SU-DHL-6 (cell line): Measurements from ENCODE around the gene MIOX.

Experiments used
- EZH2phosphoT487 ChIP-seq: fragments of 200-600 bp; sonication (generic), shearing (Covaris generic); conservative IDR thresholded peaks from 2 replicates; pipeline ENCODE4 v1.6.1; 2018; ENCODE audit warnings: mild to moderate bottlenecking, antibody characterized with exemption, low read length, moderate library complexity, mixed read lengths
- TF ChIP-seq, protein P1 (sequence below): fragments of 200-600 bp; sonication (generic); IDR thresholded peaks from one replicate; pipeline ENCODE4 v1.5.1; 2017; ENCODE audit warnings: antibody characterized with exemption, mild to moderate bottlenecking, low read length, moderate library complexity; ENCODE audit not compliant: insufficient read depth, poor library complexity, severe bottlenecking

DNA sequence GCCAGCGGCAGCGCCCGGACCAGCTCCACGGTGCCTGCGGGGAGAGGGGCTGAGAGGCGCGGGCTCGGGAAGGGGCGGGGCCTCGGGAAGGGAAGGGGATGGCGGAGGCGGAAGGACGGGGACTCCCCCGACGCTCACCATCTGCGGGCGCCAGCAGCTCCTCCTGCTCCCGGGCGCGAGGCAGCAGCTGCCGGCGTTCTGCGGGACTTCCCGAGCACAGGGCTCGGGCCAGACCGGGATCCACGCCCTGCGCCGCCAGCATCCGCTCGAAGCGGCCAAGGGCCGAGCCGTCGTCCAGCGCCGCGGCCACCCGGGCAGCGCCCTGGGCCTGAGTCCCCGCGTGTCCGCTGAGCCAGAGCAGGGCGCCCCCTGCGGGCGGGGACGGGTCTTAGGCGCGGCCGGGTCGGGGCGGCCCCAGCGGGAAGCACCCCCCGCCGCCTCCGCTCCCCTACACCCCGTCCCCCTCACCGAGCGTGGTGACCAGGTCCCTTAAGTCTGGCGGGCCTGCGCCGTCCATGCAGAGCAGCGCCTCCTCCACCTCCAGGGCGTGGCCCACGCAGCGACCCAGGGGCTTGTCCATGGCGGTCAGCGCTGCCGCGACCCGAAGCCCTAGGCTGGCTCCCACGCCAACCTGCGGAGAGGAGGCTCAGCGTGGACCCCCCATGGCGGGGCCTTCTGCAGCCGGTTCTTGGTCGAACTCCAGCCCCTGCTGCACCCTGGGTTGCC lies 39.6 kb downstream of the MIOX start:
- TF ChIP-seq, protein P1, sequence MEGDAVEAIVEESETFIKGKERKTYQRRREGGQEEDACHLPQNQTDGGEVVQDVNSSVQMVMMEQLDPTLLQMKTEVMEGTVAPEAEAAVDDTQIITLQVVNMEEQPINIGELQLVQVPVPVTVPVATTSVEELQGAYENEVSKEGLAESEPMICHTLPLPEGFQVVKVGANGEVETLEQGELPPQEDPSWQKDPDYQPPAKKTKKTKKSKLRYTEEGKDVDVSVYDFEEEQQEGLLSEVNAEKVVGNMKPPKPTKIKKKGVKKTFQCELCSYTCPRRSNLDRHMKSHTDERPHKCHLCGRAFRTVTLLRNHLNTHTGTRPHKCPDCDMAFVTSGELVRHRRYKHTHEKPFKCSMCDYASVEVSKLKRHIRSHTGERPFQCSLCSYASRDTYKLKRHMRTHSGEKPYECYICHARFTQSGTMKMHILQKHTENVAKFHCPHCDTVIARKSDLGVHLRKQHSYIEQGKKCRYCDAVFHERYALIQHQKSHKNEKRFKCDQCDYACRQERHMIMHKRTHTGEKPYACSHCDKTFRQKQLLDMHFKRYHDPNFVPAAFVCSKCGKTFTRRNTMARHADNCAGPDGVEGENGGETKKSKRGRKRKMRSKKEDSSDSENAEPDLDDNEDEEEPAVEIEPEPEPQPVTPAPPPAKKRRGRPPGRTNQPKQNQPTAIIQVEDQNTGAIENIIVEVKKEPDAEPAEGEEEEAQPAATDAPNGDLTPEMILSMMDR: peak; percentile 67
- TF ChIP-seq EZH2phosphoT487: no peak
